HG02840 (cell line): ENCODE data around the gene NRXN3.
"Not testable (repeated sequence)": the region's sequence is repeated elsewhere in the genome, so short reads cannot be mapped to it uniquely, and the experiment has no call there.

Source experiments
- ATAC-seq: cut with Tn5 transposase; IDR thresholded peaks from one replicate; pipeline ENCODE4 v1.9.1; 2021; ENCODE audit warnings: mild to moderate bottlenecking, moderate library complexity, moderate number of reproducible peaks; ENCODE audit not compliant: unreplicated experiment, low FRiP score

The NRXN3 gene

GRCh38 chr14:79084861-79085260, 914.7 kb downstream of the NRXN3 start:
- ATAC-seq, result no peak

- no peak for ATAC-seq
Measured at GRCh38 chr14:79089576-79089975, 919.4 kb downstream of the NRXN3 start.

- no peak for ATAC-seq
Measured at GRCh38 chr14:79090641-79091180, 920.5 kb downstream of the NRXN3 start.

- ATAC-seq, result no peak
Measured at GRCh38 chr14:79091381-79091963, 921.3 kb downstream of the NRXN3 start.

- no peak for ATAC-seq
Measured at GRCh38 chr14:79093531-79093930, 923.4 kb downstream of the NRXN3 start.

GRCh38 chr14:79094951-79095350, 924.8 kb downstream of the NRXN3 start:
- ATAC-seq, result no peak

- ATAC-seq, result no peak
Measured at GRCh38 chr14:79096811-79097210, 926.6 kb downstream of the NRXN3 start.

- no peak for ATAC-seq
Measured at GRCh38 chr14:79098324-79098723, 928.2 kb downstream of the NRXN3 start.

- no peak for ATAC-seq
Measured at GRCh38 chr14:79100578-79100977, 930.4 kb downstream of the NRXN3 start.

GRCh38 chr14:79101388-79101787, 931.2 kb downstream of the NRXN3 start:
- ATAC-seq, result no peak

GRCh38 chr14:79103764-79104163, 933.6 kb downstream of the NRXN3 start:
- no peak for ATAC-seq

- ATAC-seq, result not testable (repeated sequence)
Measured at GRCh38 chr14:79110564-79110963, 940.4 kb downstream of the NRXN3 start.

GRCh38 chr14:79111987-79112501, 941.9 kb downstream of the NRXN3 start:
- no peak for ATAC-seq

- no peak for ATAC-seq
Measured at GRCh38 chr14:79117561-79117960, 947.4 kb downstream of the NRXN3 start.

- ATAC-seq, result no peak
Measured at GRCh38 chr14:79118291-79118690, 948.1 kb downstream of the NRXN3 start.

- no peak for ATAC-seq
Measured at GRCh38 chr14:79134361-79134760, 964.2 kb downstream of the NRXN3 start.

GRCh38 chr14:79136071-79137044, 966.2 kb downstream of the NRXN3 start:
- no peak for ATAC-seq

- no peak for ATAC-seq
Measured at GRCh38 chr14:79137045-79137430, 966.9 kb downstream of the NRXN3 start.

- no peak for ATAC-seq
Measured at GRCh38 chr14:79137836-79138235, 967.7 kb downstream of the NRXN3 start.

GRCh38 chr14:79144896-79145295, 974.7 kb downstream of the NRXN3 start:
- no peak for ATAC-seq

- ATAC-seq, result no peak
Measured at GRCh38 chr14:79150226-79150625, 980.1 kb downstream of the NRXN3 start.
